Small intestine (tissue), 7 donors: ENCODE measurements around the gene ERAL1. TPM values are rescaled to one million over a fixed set of nuclear protein-coding genes. Genes with fewer than 3 reads are reported as not detected.

Experiments used
- DNase-seq, 2 donors: peaks; one replicate each; pipeline versions ENCODE4 v3.0.0 to v3.0.0-alpha.2; 2013
- FAIRE-seq: peaks from 2 replicates; lab custom pipeline; 2012; peaks lifted over from hg19 to GRCh38; lab: Jason Lieb, UNC
- H3K27ac ChIP-seq, 3 donors: one replicate each; pipeline ENCODE4 v1.5.1; 2013; ENCODE audit warnings: low read length in 2 of 3, mild to moderate bottlenecking in 2 of 3, control low read depth in 1 of 3, inconsistent platforms in 1 of 3, low read depth in 1 of 3, moderate library complexity in 1 of 3
- H3K27me3 ChIP-seq, 3 donors: one replicate each; pipeline ENCODE4 v1.6.1; 2013; ENCODE audit warnings: low read length in 3 of 3, inconsistent platforms in 1 of 3; ENCODE audit not compliant: control insufficient read depth in 3 of 3, insufficient read depth in 3 of 3
- H3K36me3 ChIP-seq, 3 donors: one replicate each; pipeline ENCODE4 v1.6.1; 2013; ENCODE audit warnings: low read length in 3 of 3, inconsistent platforms in 1 of 3, low read depth in 1 of 3, mild to moderate bottlenecking in 1 of 3, moderate library complexity in 1 of 3; ENCODE audit not compliant: control insufficient read depth in 3 of 3, insufficient read depth in 2 of 3
- H3K4me1 ChIP-seq, 3 donors: one replicate each; pipeline ENCODE4 v1.6.1; 2013; ENCODE audit warnings: low read length in 2 of 3, inconsistent platforms in 1 of 3, low read depth in 1 of 3, mild to moderate bottlenecking in 1 of 3, moderate library complexity in 1 of 3; ENCODE audit not compliant: control insufficient read depth in 3 of 3, insufficient read depth in 2 of 3
- H3K4me3 ChIP-seq, 3 donors: one replicate each; pipeline ENCODE4 v1.5.1; 2013; ENCODE audit warnings: low read length in 3 of 3, control low read depth in 1 of 3, inconsistent platforms in 1 of 3, low read depth in 1 of 3, mild to moderate bottlenecking in 1 of 3, moderate library complexity in 1 of 3
- H3K9me3 ChIP-seq, 2 donors: one replicate each; pipeline ENCODE4 v1.6.1; 2013; ENCODE audit warnings: low read depth in 1 of 2, low read length in 1 of 2; ENCODE audit not compliant: control insufficient read depth in 2 of 2, insufficient read depth in 1 of 2
- WGBS, 3 donors: extraction: QIAGEN DNeasy Blood & Tissue Kit; methylation state at CpG; one replicate each; pipeline ENCODE4 v1.1.7; 2013; 5-methylcytosine and 5-hydroxymethylcytosine counted together
- polyA plus RNA-seq, 4 donors: library from polyadenylated mRNA; stranded (reverse) in 3 of 4; unstranded in 1 of 4; fragments of 200-250 nt in 3 of 4; fragments of 120-200 nt in 1 of 4; gene quantifications; one replicate each; pipeline versions ENCODE4 v1.2.1 to v1.2.3, GENCODE V29; 2013
- donor health status: healthy with polysubstance abuse.
- donor health status: control.
- donor health status: control.
- donor health status: Bipolar disorder and iron deficiency.
- donor health status: healthy.

Gene ERAL1
- polyA plus RNA-seq, 4 donors, result 38.5 to 48.9 (median 46.7) TPM

DNA sequence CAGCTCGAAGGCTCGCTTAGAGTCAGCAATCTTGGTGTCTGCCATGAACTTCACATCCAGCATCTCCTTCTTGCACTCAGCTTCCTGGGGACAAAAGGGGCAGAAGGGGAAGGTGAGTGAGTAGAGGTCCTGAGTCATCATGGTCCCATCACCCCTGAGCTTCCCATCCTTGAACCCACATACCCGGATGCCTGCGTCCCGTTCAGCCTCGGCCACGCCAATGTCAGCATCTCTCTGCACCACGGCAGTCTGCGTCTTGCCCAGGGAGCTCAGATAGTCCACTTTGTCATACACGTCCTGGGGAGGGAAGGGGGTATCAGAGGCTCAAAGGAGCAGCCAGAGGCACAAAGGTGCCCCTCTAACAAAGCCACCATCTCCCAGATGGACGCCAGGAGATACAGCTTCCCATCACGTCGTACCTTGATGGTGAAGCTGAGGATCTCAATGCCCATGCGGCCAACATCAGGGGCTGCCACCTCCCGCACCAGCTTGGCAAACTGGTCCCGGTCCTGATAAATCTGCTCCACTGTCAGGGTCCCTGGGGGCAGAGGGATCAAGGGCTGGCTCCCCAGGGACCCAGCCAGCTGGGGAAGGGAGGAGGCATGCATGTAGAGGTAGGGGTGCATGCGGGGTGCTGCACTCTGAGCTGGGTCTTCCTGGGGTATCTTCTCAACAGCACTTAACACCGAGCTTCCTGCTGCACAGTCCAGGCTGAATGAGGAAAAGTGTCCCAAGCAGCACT lies 27.5 kb downstream of the ERAL1 start:
- 92 to 95% (median 94%) methylated on average over 18 of the region's 18 CpGs for WGBS, 3 donors
- Histone ChIP-seq H3K4me3 (no peak overlapping the region), H3K27me3 (no peaks in the 10 kb centered on the region), H3K36me3 (peaks cover 9 to 86% (median 13%) of the 10 kb centered on the region in 3 donors), H3K4me1 (no peaks in the 10 kb centered on the region), H3K9me3 (no peaks in the 10 kb centered on the region), H3K27ac (no peak overlapping the region)
- DNase-seq, result no peak
- FAIRE-seq, result no peak

DNA sequence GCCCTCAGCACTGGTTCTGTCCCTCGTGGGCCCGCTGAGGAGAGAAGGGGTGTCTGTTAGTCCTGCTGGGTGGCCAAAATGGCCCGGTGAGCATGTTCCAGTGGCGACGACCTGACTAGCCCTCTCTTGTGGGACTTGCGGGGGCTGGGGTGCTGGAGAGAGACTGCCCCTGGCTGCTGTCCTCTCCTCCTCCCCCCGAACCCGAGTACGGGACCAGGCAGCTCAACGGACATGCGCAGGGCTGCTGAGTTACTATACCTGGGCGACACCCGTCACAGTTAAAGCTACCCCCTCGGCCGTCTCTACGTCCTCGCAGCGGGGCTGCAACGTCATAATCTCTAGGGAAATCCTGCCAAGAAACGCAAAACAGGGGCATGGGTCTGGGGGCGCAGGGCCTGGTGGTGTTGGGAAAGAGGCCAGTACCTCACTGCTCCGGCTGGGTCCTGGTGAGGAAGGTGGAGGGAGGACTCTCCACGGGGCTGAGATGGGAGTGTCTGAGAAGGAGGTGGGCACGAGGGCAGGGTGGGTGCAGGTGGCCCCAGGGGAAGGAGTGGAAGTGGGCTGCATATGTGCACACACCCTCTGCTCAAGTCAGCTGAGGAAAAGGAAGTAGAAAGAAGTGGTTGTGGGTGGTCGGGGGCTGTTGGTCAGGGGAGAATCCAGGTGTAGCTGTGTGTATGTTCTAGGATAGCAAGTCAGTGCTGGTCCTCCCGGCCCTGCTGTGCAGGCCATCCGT lies 29.3 kb downstream of the ERAL1 start:
- Histone ChIP-seq H3K27me3 (no peaks in the 10 kb centered on the region), H3K27ac (no peak overlapping the region), H3K36me3 (peaks cover 9 to 98% (median 13%) of the 10 kb centered on the region in 3 donors), H3K4me3 (no peak overlapping the region), H3K9me3 (no peaks in the 10 kb centered on the region), H3K4me1 (no peaks in the 10 kb centered on the region)
- WGBS, 3 donors, result 91 to 92% (median 92%) methylated on average over 27 of the region's 27 CpGs
- FAIRE-seq (no peak), DNase-seq (no peak)

DNA sequence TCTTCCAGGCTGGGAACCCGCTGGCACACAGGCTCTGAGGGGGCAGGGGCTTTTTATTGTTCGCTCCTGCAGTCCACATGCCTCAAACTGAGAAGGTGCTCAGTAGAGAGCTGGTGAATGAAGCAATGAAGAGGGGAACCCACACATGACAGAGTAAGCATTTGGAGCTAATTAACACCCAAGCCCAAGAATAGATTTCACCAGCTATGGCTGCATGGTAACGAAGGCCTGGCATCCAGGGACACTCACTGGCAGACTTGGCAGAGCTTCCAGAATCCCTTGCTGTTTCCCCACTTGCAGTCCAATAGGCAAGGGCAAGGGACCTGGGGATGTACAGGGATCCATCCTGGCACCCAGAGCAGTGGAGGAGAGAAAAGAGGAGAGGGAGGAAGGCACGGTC lies 30.5 kb downstream of the ERAL1 start:
- H3K36me3 ChIP-seq, result peaks cover 6 to 88% (median 10%) of the 10 kb centered on the region in 3 donors
- H3K4me3 ChIP-seq, result no peak overlapping the region
- no peaks in the 10 kb centered on the region for H3K9me3 ChIP-seq
- no peaks in the 10 kb centered on the region for H3K4me1 ChIP-seq
- FAIRE-seq (no peak), DNase-seq (no peak)
- WGBS, 3 donors, result 95 to 98% (median 96%) methylated on average over 4 of the region's 4 CpGs
- no peak overlapping the region for H3K27ac ChIP-seq
- H3K27me3 ChIP-seq, result no peaks in the 10 kb centered on the region

DNA sequence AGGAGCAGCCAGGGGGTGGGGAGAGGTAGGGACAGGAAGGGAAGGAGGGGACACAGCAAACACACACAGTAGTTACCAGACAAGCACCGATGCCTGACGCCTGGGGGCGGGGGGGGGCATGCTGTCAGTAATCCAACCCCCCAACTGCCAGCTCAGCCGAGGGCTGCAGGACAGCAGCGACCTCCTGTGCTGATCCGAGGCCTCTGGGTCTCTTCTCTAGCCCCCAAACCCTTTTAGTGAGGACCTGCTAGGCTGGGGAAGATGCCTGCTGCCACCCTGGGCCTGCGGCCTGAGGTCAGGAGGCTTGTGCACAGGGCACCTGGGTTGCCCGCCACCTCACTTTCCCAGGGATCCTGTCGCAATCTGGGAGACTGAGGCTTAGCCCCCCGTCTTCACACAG lies 31.1 kb downstream of the ERAL1 start:
- no peaks in the 10 kb centered on the region for H3K4me1 ChIP-seq
- H3K27me3 ChIP-seq, result no peaks in the 10 kb centered on the region
- H3K4me3 ChIP-seq, result no peak overlapping the region
- FAIRE-seq (no peak), DNase-seq (no peak)
- H3K9me3 ChIP-seq, result no peaks in the 10 kb centered on the region
- WGBS, 3 donors, result 91 to 96% (median 94%) methylated on average over 9 to 10 of the region's 10 CpGs
- peaks cover under 1 to 87% (median 8%) of the 10 kb centered on the region in 3 donors for H3K36me3 ChIP-seq
- no peak overlapping the region for H3K27ac ChIP-seq

DNA sequence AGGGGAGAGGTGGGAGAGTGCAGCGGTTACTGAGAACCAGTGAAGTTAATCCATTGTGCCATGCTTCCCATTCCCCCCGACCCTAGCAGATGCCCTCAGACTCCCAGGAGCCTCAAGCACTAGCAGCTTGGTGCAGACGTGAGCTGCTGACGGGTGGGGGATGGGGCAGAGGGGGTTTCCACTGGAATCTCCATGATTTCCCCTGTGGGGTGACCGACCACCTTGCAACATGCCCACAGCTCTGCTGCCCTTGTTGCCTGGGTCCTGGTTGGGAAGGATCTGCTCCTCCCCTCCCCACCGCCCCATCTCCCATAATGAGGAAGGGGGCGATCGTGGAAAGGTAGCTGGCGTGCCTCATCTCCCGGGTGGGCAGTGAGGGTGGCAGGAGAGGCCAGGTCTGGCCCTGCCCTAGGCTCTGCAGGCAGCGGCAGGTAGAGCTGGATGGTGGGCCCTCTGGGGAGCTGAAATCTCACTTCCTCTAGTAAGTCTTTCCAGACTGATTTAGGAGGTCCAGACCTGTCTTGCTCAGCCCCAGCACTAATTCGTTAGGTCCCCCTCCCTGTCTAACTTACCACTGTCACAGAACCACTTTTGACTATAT lies 33.2 kb downstream of the ERAL1 start:
- no peaks in the 10 kb centered on the region for H3K4me1 ChIP-seq
- no peaks in the 10 kb centered on the region for H3K9me3 ChIP-seq
- FAIRE-seq, result no peak
- 81 to 90% (median 87%) methylated on average over 12 of the region's 12 CpGs for whole genome bisulfite sequencing, 3 donors
- peaks cover 0 to 78% (median 0%) of the 10 kb centered on the region in 3 donors for H3K36me3 ChIP-seq
- DNase-seq, result no peak
- H3K4me3 ChIP-seq, result no peak overlapping the region
- H3K27me3 ChIP-seq, result no peaks in the 10 kb centered on the region
- H3K27ac ChIP-seq, result no peak overlapping the region

DNA sequence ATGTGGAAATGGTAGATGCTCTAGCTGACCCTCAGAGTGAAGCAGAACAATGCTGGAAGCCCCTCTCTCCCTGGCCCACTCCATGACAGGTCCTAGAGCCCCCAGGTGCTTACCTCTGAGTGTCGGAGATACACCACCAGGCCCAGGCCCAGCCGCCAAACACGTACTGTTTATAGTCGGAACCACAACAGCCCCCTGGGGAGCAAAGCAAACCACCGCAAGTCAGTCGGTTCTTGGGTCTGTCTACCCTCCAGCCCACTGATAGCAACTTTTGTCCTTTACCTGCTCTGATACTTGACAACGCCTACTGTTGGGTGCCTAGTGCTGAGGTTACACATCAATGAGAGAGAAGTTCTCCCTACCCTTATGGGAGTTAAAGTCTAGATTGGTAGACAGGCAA lies 34.0 kb downstream of the ERAL1 start:
- no peaks in the 10 kb centered on the region for H3K4me1 ChIP-seq
- DNase-seq (no peak), FAIRE-seq (no peak)
- H3K27ac ChIP-seq, result no peak overlapping the region
- 90 to 96% (median 92%) methylated on average over 7 of the region's 7 CpGs for WGBS, 3 donors
- H3K27me3 ChIP-seq, result no peaks in the 10 kb centered on the region
- H3K9me3 ChIP-seq, result no peaks in the 10 kb centered on the region
- peaks cover 0 to 73% (median 0%) of the 10 kb centered on the region in 3 donors for H3K36me3 ChIP-seq
- H3K4me3 ChIP-seq, result no peak overlapping the region

DNA sequence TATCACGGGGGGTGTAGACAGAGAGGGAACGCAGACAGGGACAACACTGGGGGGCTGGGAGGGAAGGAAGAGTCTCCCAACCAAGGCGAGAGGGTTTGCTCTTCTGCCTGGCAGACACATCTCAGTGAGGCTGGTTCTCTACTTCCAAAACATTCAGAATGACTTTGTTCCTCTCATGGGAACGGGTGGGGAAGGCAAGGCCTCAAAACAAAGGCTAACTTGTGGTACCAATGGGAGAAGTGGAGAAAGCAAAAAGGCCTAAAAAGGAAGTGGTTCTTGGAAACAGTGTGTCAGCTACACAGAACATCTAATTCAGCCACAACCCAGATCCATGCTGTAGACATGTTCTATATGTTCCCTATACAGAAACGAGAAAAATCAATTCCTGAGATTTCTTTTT lies 35.2 kb downstream of the ERAL1 start:
- DNase-seq (no peak), FAIRE-seq (no peak)
- Histone ChIP-seq H3K9me3 (no peaks in the 10 kb centered on the region), H3K36me3 (peaks cover 0 to 61% (median 0%) of the 10 kb centered on the region in 3 donors), H3K27me3 (no peaks in the 10 kb centered on the region), H3K27ac (no peak overlapping the region), H3K4me3 (no peak overlapping the region), H3K4me1 (no peaks in the 10 kb centered on the region)
- 79 to 85% (median 83%) methylated on average over 5 of the region's 5 CpGs for WGBS, 3 donors

DNA sequence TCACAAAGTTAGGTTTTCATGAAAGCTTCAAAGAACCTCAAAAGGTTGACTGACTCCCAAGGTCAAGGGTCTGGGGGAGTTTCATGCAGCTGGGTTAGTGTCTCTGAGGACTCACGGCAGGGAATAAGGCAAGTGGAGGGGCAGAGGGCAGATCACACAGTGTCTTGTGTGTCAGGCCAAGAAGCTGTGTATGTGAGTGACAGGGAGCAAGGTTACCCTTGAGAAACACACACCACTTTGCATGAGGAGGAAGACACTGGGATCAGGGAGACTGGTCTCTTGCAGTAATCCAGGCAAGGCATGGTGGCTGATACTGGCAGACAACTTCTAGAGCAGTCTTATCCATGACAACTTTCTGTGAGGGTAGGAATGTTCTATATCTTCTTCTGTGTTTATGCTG lies 36.4 kb downstream of the ERAL1 start:
- Histone ChIP-seq H3K4me3 (no peak overlapping the region), H3K4me1 (peaks cover 0 to 4% (median 1%) of the 10 kb centered on the region in 3 donors), H3K27ac (no peak overlapping the region), H3K36me3 (peaks cover 0 to 53% (median 0%) of the 10 kb centered on the region in 3 donors), H3K9me3 (no peaks in the 10 kb centered on the region), H3K27me3 (no peaks in the 10 kb centered on the region)
- DNase-seq (no peak), FAIRE-seq (no peak)
- 89 to 95% (median 90%) methylated on average over 1 of the region's 1 CpG for WGBS, 3 donors
